ENCODE results near the gene MTCH1.
A peak's percentile ranks its signal among the peaks of the same experiment; 100 is the strongest.
"Not testable (repeated sequence)": the region's sequence is repeated elsewhere in the genome, so short reads cannot be mapped to it uniquely, and the experiment has no call there.

MTCH1 gene

GRCh38 chr6:37008484-37009465 lies 22.8 kb upstream of the MTCH1 start:
- H3K4me3 ChIP-seq (ENCODE audit: low read length), result peak overlapping the region; percentile 70; the same call in 1 of the 2 replicates
- TF ChIP-seq ZNF274 (IDR thresholded peaks at IDR 0.05; ENCODE audit: low read depth, low read length), result no peak

- H3K4me3 ChIP-seq (ENCODE audit: low read length), result peak overlapping the region; percentile 70; the same call in 1 of the 2 replicates
- TF ChIP-seq ZNF274 (IDR thresholded peaks at IDR 0.05; ENCODE audit: low read depth, low read length), result no peak
Observed at GRCh38 chr6:37007340-37008043, 21.5 kb upstream of the MTCH1 start.

- H3K4me3 ChIP-seq (ENCODE audit: low read length), result peak overlapping the region; percentile 70
- TF ChIP-seq ZNF274 (IDR thresholded peaks at IDR 0.05; ENCODE audit: low read depth, low read length), result no peak
Observed at GRCh38 chr6:37006793-37007339, 20.9 kb upstream of the MTCH1 start.

GRCh38 chr6:37005827-37006567 lies 20.0 kb upstream of the MTCH1 start:
- H3K4me3 ChIP-seq (ENCODE audit: low read length), result peak overlapping the region; percentile 70
- no peak for TF ChIP-seq ZNF274 (IDR thresholded peaks at IDR 0.05; ENCODE audit: low read depth, low read length)

- no peak for TF ChIP-seq ZNF274 (IDR thresholded peaks at IDR 0.05; ENCODE audit: low read depth, low read length)
- peak within 1 kb of the TSS; percentile 70 for H3K4me3 ChIP-seq (ENCODE audit: low read length)
Observed at GRCh38 chr6:37005061-37005810, 19.2 kb upstream of the MTCH1 start, which contains the start of gene FGD2. TSS of gene FGD2 (plus strand) at chr6:37005655. CDS start at chr6:37005818, 163 bp downstream.

GRCh38 chr6:37004044-37004980 lies 18.3 kb upstream of the MTCH1 start:
- no peak for TF ChIP-seq ZNF274 (IDR thresholded peaks at IDR 0.05; ENCODE audit: low read depth, low read length)
- peak overlapping the region; percentile 70; the same call in 1 of the 2 replicates for H3K4me3 ChIP-seq (ENCODE audit: low read length)

GRCh38 chr6:36999751-37000125 lies 13.7 kb upstream of the MTCH1 start:
- TF ChIP-seq ZNF274 (IDR thresholded peaks at IDR 0.05; ENCODE audit: low read depth, low read length), result no peak
- no peak overlapping the region for H3K4me3 ChIP-seq (ENCODE audit: low read length)

- TF ChIP-seq ZNF274 (IDR thresholded peaks at IDR 0.05; ENCODE audit: low read depth, low read length), result no peak
- no peak overlapping the region for H3K4me3 ChIP-seq (ENCODE audit: low read length)
Observed at GRCh38 chr6:36999061-36999750, 13.2 kb upstream of the MTCH1 start.

GRCh38 chr6:36998723-36999038 lies 12.7 kb upstream of the MTCH1 start:
- TF ChIP-seq ZNF274 (IDR thresholded peaks at IDR 0.05; ENCODE audit: low read depth, low read length), result no peak
- H3K4me3 ChIP-seq (ENCODE audit: low read length), result no peak overlapping the region

- no peak for TF ChIP-seq ZNF274 (IDR thresholded peaks at IDR 0.05; ENCODE audit: low read depth, low read length)
- H3K4me3 ChIP-seq (ENCODE audit: low read length), result no peak overlapping the region
Observed at GRCh38 chr6:36997811-36998722, 12.1 kb upstream of the MTCH1 start.

- H3K4me3 ChIP-seq (ENCODE audit: low read length), result not testable (repeated sequence)
Observed at GRCh38 chr6:36990401-36990800, 4.4 kb upstream of the MTCH1 start.
